CMK (cell line): ENCODE results near the gene RRBP1.

ENCODE experiments used
- DNase-seq: peaks from one replicate; pipeline ENCODE4 v3.0.0-alpha.2; 2010; ENCODE audit warnings: low read depth

Gene RRBP1

GRCh38 chr20:17680836-17681725 lies 961 bp downstream of the RRBP1 start:
- peak; percentile 27 for DNase-seq

GRCh38 chr20:17679941-17680835 lies 1.9 kb downstream of the RRBP1 start:
- no peak for DNase-seq

- no peak for DNase-seq
These were observed 3.2 kb downstream of the RRBP1 start for GRCh38 chr20:17678886-17679285.

- DNase-seq: peak; percentile 37
These were observed 3.7 kb downstream of the RRBP1 start for GRCh38 chr20:17678295-17678694.

- DNase-seq: no peak
These were observed 5.1 kb downstream of the RRBP1 start for GRCh38 chr20:17676942-17677341.

GRCh38 chr20:17676378-17676759 lies 5.7 kb downstream of the RRBP1 start:
- no peak for DNase-seq

- DNase-seq: no peak
These were observed 6.3 kb downstream of the RRBP1 start for GRCh38 chr20:17675519-17676377.

GRCh38 chr20:17674722-17675518 lies 7.1 kb downstream of the RRBP1 start:
- no peak for DNase-seq

GRCh38 chr20:17673084-17673483 lies 9.0 kb downstream of the RRBP1 start:
- no peak for DNase-seq

GRCh38 chr20:17671565-17671964 lies 10.5 kb downstream of the RRBP1 start:
- no peak for DNase-seq

- no peak for DNase-seq
These were observed 11.0 kb downstream of the RRBP1 start for GRCh38 chr20:17671011-17671410.

GRCh38 chr20:17669306-17669931 lies 12.6 kb downstream of the RRBP1 start:
- no peak for DNase-seq

GRCh38 chr20:17668432-17668831 lies 13.6 kb downstream of the RRBP1 start:
- no peak for DNase-seq

GRCh38 chr20:17667445-17667844 lies 14.6 kb downstream of the RRBP1 start:
- no peak for DNase-seq

- no peak for DNase-seq
These were observed 15.6 kb downstream of the RRBP1 start for GRCh38 chr20:17666481-17666880.

- no peak for DNase-seq
These were observed 16.3 kb downstream of the RRBP1 start for GRCh38 chr20:17665756-17666155.

- DNase-seq: no peak
These were observed 17.9 kb downstream of the RRBP1 start for GRCh38 chr20:17664025-17664633.

- no peak for DNase-seq
These were observed 18.6 kb downstream of the RRBP1 start for GRCh38 chr20:17663486-17663885.

- no peak for DNase-seq
These were observed 19.0 kb downstream of the RRBP1 start for GRCh38 chr20:17663040-17663399.

- DNase-seq: no peak
These were observed 19.6 kb downstream of the RRBP1 start for GRCh38 chr20:17662333-17663039.
